Ishikawa (cell line): ENCODE data around the gene PEX11B.

Source experiments
- CEBPB ChIP-seq: IDR thresholded peaks from 2 replicates; pipeline ENCODE4 v1.6.1; 2012
- CREB1 ChIP-seq: IDR thresholded peaks from 2 replicates; pipeline ENCODE4 v1.6.1; 2012; ENCODE audit warnings: low read depth
- EGR1 ChIP-seq: IDR thresholded peaks from 2 replicates; pipeline ENCODE4 v1.6.1; 2012
- EP300 ChIP-seq: IDR thresholded peaks from 2 replicates; pipeline ENCODE4 v1.6.1; 2012; ENCODE audit warnings: borderline replicate concordance
- FOXM1 ChIP-seq: IDR thresholded peaks from 2 replicates; pipeline ENCODE4 v1.6.1; 2012; ENCODE audit warnings: low read depth, borderline replicate concordance
- NFIC ChIP-seq: IDR thresholded peaks from 2 replicates; pipeline ENCODE4 v1.6.1; 2012
- RAD21 ChIP-seq: IDR thresholded peaks from 2 replicates; pipeline ENCODE4 v1.6.1; 2012; ENCODE audit warnings: low read depth
- TAF1 ChIP-seq: IDR thresholded peaks from 2 replicates; pipeline ENCODE4 v1.6.1; 2012; ENCODE audit warnings: low read depth, mild to moderate bottlenecking
- TCF12 ChIP-seq: IDR thresholded peaks from 2 replicates; pipeline ENCODE4 v1.6.1; 2012; ENCODE audit warnings: low read depth
- TEAD4 ChIP-seq: IDR thresholded peaks from 2 replicates; pipeline ENCODE4 v1.6.1; 2012
- YY1 ChIP-seq: IDR thresholded peaks from 2 replicates; pipeline ENCODE4 v1.6.1; 2012; ENCODE audit warnings: low read depth
- ZBTB7A ChIP-seq: IDR thresholded peaks from 2 replicates; pipeline ENCODE4 v1.6.1; 2012; ENCODE audit warnings: low read depth
- TF ChIP-seq, protein P1 (sequence below): IDR thresholded peaks from 2 replicates; pipeline ENCODE4 v1.6.1; 2012
- TF ChIP-seq, protein P2 (sequence below): IDR thresholded peaks from 2 replicates; pipeline ENCODE4 v1.6.1; 2012; ENCODE audit warnings: low read depth, mild to moderate bottlenecking
- TF ChIP-seq, protein P3 (sequence below): IDR thresholded peaks from 2 replicates; pipeline ENCODE4 v1.6.1; 2012

The PEX11B gene

DNA sequence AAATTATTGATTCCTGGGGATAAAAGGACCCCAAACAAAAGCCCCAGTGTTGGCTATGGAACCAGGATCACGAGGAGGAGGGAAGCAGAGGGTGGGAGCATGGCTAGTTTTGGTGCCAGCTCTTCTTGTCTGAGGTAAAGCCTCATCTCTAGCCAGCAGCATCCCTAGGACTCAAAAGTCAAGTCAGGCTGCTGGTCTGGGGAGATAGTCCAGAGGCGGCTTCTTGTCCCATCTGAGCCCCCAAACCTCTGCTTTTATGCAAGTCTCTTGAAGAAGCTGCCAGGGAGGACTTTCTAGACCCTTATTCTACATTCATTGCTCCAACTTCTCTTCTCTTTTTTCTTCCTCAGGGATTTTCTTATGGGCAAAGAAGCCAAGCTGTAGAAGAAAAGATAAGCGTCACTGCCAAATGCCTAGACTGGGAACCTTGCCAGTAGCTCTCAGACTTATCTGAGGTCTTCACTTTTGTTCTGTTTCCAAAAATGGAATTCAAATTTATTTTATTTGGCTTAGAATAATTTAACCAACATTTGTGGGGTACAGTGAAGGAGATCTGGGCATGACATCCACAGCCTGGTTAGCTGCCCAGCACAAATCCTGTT lies 25.9 kb downstream of the PEX11B start:
- TF ChIP-seq TAF1 (no peak), YY1 (no peak), NFIC (no peak), ZBTB7A (no peak), EP300 (no peak), CREB1 (no peak), CEBPB (no peak), EGR1 (no peak), TEAD4 (no peak), TCF12 (no peak), FOXM1 (no peak), RAD21 (no peak)
- TF ChIP-seq, protein P1, sequence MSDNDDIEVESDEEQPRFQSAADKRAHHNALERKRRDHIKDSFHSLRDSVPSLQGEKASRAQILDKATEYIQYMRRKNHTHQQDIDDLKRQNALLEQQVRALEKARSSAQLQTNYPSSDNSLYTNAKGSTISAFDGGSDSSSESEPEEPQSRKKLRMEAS: no peak
- TF ChIP-seq, protein P2, sequence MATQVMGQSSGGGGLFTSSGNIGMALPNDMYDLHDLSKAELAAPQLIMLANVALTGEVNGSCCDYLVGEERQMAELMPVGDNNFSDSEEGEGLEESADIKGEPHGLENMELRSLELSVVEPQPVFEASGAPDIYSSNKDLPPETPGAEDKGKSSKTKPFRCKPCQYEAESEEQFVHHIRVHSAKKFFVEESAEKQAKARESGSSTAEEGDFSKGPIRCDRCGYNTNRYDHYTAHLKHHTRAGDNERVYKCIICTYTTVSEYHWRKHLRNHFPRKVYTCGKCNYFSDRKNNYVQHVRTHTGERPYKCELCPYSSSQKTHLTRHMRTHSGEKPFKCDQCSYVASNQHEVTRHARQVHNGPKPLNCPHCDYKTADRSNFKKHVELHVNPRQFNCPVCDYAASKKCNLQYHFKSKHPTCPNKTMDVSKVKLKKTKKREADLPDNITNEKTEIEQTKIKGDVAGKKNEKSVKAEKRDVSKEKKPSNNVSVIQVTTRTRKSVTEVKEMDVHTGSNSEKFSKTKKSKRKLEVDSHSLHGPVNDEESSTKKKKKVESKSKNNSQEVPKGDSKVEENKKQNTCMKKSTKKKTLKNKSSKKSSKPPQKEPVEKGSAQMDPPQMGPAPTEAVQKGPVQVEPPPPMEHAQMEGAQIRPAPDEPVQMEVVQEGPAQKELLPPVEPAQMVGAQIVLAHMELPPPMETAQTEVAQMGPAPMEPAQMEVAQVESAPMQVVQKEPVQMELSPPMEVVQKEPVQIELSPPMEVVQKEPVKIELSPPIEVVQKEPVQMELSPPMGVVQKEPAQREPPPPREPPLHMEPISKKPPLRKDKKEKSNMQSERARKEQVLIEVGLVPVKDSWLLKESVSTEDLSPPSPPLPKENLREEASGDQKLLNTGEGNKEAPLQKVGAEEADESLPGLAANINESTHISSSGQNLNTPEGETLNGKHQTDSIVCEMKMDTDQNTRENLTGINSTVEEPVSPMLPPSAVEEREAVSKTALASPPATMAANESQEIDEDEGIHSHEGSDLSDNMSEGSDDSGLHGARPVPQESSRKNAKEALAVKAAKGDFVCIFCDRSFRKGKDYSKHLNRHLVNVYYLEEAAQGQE: no peak
- TF ChIP-seq, protein P3, sequence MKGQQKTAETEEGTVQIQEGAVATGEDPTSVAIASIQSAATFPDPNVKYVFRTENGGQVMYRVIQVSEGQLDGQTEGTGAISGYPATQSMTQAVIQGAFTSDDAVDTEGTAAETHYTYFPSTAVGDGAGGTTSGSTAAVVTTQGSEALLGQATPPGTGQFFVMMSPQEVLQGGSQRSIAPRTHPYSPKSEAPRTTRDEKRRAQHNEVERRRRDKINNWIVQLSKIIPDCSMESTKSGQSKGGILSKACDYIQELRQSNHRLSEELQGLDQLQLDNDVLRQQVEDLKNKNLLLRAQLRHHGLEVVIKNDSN: no peak

DNA sequence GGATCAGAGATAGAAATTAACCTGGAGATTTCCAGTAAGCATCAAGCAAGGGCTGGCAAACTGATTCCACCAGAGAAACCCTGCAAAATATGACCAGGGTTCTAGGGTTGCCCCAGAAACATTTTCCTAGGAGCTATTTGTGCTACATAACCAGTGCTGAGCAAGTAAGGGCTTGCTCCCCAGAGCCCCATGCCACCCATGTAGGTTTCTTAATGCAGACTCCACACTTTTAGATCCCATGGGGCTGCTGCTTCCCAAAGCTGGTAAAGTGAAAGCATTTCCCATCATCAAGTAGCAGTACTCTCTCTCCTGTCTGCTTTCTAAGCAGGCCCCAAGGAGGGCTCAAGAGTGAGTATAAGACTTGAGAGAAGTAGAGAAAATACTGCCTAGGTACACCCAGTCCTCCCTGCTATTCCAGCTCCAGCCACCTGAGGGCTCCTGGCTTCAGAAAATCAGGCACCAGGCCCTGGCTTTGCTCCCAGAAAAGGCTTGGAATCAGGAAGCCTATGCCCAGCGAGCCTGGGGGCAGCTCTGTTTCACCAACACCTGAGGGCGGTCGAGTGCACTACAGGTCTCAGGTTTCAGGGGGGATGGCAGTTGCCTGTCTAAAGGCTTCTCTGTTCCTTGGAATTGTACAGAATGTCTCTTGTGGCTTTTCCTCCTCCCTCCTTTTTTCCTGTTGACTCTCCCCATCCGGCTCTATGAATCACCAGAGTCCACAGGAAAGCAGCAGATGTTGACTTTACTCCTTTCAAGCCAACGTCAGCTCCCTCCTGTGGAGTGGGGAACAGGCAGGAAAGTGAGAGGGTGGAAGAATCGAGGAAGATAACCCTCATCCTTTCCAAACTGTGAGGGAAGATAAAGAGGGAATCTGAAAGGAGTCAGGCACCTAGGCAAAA lies 26.7 kb downstream of the PEX11B start:
- TF ChIP-seq TAF1 (no peak), TCF12 (peak; percentile 51), CEBPB (no peak), NFIC (peak; percentile 86), RAD21 (peak; percentile 93), EP300 (peak; percentile 55; the same call in 1 of the 2 replicates), EGR1 (no peak), ZBTB7A (0 out of 2 replicates have a peak, but pooled peaks have one; percentile 35), CREB1 (no peak), FOXM1 (no peak; the same call in 1 of the 2 replicates), YY1 (peak; percentile 28; the same call in 1 of the 2 replicates), TEAD4 (0 out of 2 replicates have a peak, but pooled peaks have one; percentile 31)
- TF ChIP-seq, protein P2: no peak
- TF ChIP-seq, protein P1: peak; percentile 38; the same call in 1 of the 2 replicates
- TF ChIP-seq, protein P3: no peak

DNA sequence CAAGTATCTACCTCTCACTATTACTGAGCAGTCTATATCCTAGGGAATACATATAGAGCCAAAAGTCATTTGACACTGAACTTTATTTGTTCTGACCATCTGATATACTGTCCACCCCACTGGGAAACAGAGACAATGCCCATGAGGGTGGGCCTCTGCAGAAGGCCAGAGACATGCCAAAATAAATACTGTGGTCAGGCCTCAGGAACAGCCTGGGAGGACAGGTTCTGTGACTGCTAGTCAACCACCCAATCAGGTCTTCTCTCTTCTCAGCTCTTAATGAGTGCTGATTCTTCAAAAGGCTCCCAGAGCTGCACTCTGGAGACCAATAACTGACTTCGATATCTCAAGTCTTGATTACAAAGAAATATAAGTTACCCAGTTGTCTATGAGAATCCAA lies 27.4 kb downstream of the PEX11B start:
- TF ChIP-seq YY1: no peak
- TF ChIP-seq, protein P1: peak; percentile 41; the same call in 1 of the 2 replicates
- no peak for TF ChIP-seq CREB1
- peak; percentile 47; the same call in 1 of the 2 replicates for TF ChIP-seq FOXM1
- peak; percentile 77; the same call in 1 of the 2 replicates for TF ChIP-seq EP300
- TF ChIP-seq TCF12: peak; percentile 57; the same call in 1 of the 2 replicates
- peak; percentile 91 for TF ChIP-seq NFIC

DNA sequence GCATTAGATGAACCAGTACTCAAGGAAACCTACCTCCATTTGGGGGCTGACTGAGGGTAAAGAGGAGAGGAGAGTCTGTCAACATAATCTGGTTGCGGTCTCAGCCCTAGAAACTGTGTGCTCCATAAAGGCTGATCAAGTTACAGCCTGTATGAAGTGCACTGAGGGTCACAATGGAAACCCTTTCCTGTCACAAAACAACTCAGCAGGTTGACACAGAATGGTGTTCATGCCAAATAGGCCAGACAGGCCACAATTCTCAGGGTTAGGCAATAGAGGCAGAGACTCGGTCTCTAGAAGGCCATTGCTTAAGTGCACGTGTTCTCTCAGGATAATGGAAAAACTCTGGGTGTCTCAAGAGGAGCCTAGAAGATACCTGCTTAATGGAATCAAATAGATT lies 28.8 kb downstream of the PEX11B start:
- TF ChIP-seq CEBPB (peak; percentile 61; the same call in 1 of the 2 replicates), TAF1 (no peak)

DNA sequence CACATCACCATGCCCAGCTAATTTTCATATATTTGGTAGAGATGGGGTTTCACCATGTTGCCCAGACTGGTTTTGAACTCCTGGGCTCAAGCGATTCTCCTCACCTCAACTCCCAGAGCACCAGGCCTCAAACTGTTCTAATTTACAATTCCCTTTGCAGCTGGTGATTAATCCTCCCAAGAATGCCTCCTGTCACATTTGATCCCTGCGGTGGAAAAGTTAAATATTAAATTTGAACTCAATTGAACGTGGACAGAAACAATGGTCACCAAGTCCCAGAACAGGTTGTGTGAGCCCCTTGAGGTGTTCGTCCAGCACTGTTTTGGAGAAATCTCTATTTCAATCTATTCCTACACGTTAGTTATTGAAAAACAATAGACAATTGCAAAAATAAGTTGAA lies 30.9 kb downstream of the PEX11B start:
- TF ChIP-seq CEBPB (no peak), TEAD4 (0 out of 2 replicates have a peak, but pooled peaks have one; percentile 11)
